WERI-Rb-1 (cell line): Measurements from ENCODE around the gene OR6C74.

ENCODE experiments used
- DNase-seq: peaks from one replicate; pipeline ENCODE4 v3.0.0-alpha.2; 2020
- H3K27ac ChIP-seq: fragments of 250-450 bp; sonication (Bioruptor Pico); 2 replicates; pipeline ENCODE4 v1.5.1; 2020; ENCODE audit warnings: mild to moderate bottlenecking, moderate library complexity
- H3K27me3 ChIP-seq: fragments of 250-450 bp; sonication (Bioruptor Pico); 2 replicates; pipeline ENCODE4 v1.5.1; 2021; ENCODE audit warnings: mild to moderate bottlenecking, low read depth, moderate library complexity; ENCODE audit not compliant: insufficient read depth, severe bottlenecking
- H3K36me3 ChIP-seq: fragments of 250-450 bp; sonication (Bioruptor Pico); 2 replicates; pipeline ENCODE4 v1.5.1; 2020; ENCODE audit warnings: mild to moderate bottlenecking, moderate library complexity
- H3K4me3 ChIP-seq: 2 replicates; pipeline ENCODE4 v1.5.1; 2011; ENCODE audit warnings: low read depth, mild to moderate bottlenecking, control low read depth, low read length
- H3K9me3 ChIP-seq: fragments of 250-450 bp; sonication (Bioruptor Pico); 2 replicates; pipeline ENCODE4 v1.5.1; 2021; ENCODE audit warnings: mild to moderate bottlenecking, moderate library complexity; ENCODE audit not compliant: severe bottlenecking
- TF ChIP-seq, protein P1 (sequence below): IDR thresholded peaks from 2 replicates; pipeline ENCODE4 v1.5.1; 2011; ENCODE audit warnings: low read depth, mild to moderate bottlenecking, control low read depth, inconsistent platforms, low read length

Gene OR6C74

DNA sequence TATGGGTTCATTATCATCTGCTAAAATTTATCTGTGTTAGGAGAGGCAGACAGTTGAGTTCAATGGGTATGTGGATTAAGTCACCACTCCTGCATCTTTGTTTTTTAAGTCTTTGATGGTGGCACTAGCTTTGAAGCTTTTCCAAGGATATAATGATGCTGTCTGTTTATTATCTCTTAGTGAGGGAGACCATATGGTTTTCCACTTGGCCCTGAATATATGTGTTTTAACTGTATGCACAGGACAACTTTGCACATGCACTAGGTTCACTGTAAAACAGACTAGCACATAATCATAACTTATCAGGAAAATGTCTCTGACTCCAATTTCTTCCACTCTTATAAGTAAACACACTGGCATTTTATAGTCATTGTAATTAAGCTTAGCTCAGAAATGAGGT, 8.9 kb downstream of the OR6C74 start:
- no peak for DNase-seq
- Histone ChIP-seq H3K9me3 (no peaks in the 10 kb centered on the region), H3K36me3 (no peaks in the 10 kb centered on the region), H3K27me3 (peaks cover 38% of the 10 kb centered on the region), H3K27ac (no peak overlapping the region), H3K4me3 (no peak overlapping the region)
- TF ChIP-seq, protein P1, sequence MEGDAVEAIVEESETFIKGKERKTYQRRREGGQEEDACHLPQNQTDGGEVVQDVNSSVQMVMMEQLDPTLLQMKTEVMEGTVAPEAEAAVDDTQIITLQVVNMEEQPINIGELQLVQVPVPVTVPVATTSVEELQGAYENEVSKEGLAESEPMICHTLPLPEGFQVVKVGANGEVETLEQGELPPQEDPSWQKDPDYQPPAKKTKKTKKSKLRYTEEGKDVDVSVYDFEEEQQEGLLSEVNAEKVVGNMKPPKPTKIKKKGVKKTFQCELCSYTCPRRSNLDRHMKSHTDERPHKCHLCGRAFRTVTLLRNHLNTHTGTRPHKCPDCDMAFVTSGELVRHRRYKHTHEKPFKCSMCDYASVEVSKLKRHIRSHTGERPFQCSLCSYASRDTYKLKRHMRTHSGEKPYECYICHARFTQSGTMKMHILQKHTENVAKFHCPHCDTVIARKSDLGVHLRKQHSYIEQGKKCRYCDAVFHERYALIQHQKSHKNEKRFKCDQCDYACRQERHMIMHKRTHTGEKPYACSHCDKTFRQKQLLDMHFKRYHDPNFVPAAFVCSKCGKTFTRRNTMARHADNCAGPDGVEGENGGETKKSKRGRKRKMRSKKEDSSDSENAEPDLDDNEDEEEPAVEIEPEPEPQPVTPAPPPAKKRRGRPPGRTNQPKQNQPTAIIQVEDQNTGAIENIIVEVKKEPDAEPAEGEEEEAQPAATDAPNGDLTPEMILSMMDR, result no peak

DNA sequence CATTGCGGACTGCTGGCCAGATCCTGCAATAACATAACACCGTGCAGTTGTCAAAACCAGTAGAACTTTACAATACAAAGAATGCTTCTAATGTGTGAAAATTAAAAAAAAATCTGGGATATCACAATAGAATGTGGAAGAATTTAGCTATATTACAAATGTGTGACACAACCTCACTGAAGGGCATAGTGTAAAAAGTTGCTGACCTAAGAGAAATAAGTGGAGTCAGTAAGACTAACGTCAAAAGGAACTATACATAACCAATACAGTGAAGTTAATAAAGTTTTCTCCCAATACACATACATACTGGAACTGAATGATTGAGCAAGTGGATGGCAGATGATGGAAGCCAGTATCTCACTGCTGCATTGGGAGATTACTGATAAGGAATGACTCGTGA, 12.4 kb downstream of the OR6C74 start:
- Histone ChIP-seq H3K9me3 (no peaks in the 10 kb centered on the region), H3K4me3 (no peak overlapping the region), H3K36me3 (no peaks in the 10 kb centered on the region), H3K27ac (no peak overlapping the region), H3K27me3 (peaks cover 25% of the 10 kb centered on the region)
- TF ChIP-seq, protein P1, result no peak
- no peak for DNase-seq

DNA sequence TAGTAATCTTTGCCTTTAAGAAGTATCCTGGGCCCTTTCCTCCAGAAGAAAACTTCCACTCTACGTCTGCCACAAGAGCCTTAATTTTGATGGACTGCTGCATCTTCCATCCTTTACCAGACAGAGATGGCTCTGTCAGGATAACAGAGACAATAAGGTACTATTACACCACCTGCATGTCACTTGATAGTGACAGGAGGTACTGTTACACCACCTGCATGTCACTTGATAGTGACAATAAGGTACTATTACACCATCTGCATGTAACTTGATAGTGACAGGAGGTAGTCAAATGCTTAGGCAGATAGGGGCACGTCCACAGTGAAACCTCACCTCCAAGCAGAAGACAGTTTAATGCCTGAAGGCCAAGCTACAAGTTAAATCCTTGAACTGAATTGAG, 13.9 kb downstream of the OR6C74 start:
- no peak for DNase-seq
- TF ChIP-seq, protein P1, result no peak
- no peak overlapping the region for H3K27ac ChIP-seq

DNA sequence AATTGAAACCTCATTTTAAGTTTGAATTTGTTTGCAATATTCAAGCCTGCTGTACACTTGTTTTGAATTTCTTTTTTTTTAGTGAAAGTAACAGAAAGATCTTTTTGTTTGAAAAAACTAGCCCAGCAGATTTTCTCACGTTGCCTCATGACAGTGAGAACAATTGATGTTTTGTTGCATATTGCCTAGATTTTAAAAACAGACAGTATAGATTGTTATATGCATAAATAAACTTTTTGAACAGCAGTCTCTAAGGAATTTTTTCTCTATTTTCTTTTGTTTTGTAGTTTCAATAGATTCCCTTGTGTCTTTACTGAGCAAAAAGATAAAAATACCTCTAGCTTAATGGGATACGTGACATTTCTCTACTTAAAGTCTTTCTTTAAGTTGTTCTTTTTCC, 36.6 kb downstream of the OR6C74 start:
- Histone ChIP-seq H3K4me3 (no peak overlapping the region), H3K9me3 (no peaks in the 10 kb centered on the region), H3K27ac (no peak overlapping the region), H3K36me3 (no peaks in the 10 kb centered on the region), H3K27me3 (peaks cover 29% of the 10 kb centered on the region)
- DNase-seq, result no peak
- TF ChIP-seq, protein P1, result no peak

More for the DNA sequence above, 13.9 kb downstream of the OR6C74 start:
- H3K9me3 ChIP-seq, result no peaks in the 10 kb centered on the region
- H3K36me3 ChIP-seq, result no peaks in the 10 kb centered on the region
- H3K27me3 ChIP-seq, result peaks cover 24% of the 10 kb centered on the region
- H3K4me3 ChIP-seq, result no peak overlapping the region

DNA sequence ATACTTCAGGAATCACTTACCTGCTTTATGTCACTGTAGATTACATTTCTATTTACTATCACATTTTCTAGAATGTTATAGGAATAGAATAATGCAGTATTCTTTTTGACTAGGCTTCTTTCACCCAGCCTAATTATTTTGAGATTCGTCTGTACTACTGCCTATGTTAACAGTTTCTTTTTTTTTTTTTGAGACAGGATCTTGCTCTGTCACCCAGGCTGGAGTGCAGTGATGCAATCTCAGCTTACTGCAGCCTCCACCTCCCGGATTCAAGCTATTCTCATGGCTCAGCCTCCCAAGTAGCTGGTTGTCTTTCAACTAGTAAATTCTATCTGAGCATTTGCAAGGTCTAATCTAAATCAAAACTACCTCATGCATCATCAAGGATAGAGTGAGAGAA, 45.6 kb downstream of the OR6C74 start:
- no peaks in the 10 kb centered on the region for H3K36me3 ChIP-seq
- no peak overlapping the region for H3K27ac ChIP-seq
- TF ChIP-seq, protein P1, result no peak
- no peak overlapping the region for H3K4me3 ChIP-seq
- H3K9me3 ChIP-seq, result no peaks in the 10 kb centered on the region
- H3K27me3 ChIP-seq, result peaks cover 36% of the 10 kb centered on the region
- no peak for DNase-seq
